ENCODE data around the gene LATS2.

The LATS2 gene

GRCh38 chr13:21040120-21040826, 21.1 kb downstream of the LATS2 start:
- no peak for TF ChIP-seq CTCF (IDR thresholded peaks at IDR 0.05; ENCODE audit: insufficient read depth, low read depth, low read length, missing control alignments)
- H3K4me3 ChIP-seq (ENCODE audit: low read length), result no peak overlapping the region
- DNase-seq (ENCODE audit: low read depth), result no peak

GRCh38 chr13:21039097-21039800, 22.1 kb downstream of the LATS2 start:
- TF ChIP-seq CTCF (IDR thresholded peaks at IDR 0.05; ENCODE audit: insufficient read depth, low read depth, low read length, missing control alignments), result no peak
- H3K4me3 ChIP-seq (ENCODE audit: low read length), result no peak overlapping the region
- no peak for DNase-seq (ENCODE audit: low read depth)

GRCh38 chr13:21037656-21038055, 23.7 kb downstream of the LATS2 start:
- DNase-seq (ENCODE audit: low read depth), result no peak
- H3K4me3 ChIP-seq (ENCODE audit: low read length), result no peak overlapping the region
- TF ChIP-seq CTCF (IDR thresholded peaks at IDR 0.05; ENCODE audit: insufficient read depth, low read depth, low read length, missing control alignments), result no peak

GRCh38 chr13:21035498-21035897, 25.9 kb downstream of the LATS2 start:
- DNase-seq (ENCODE audit: low read depth), result no peak
- H3K4me3 ChIP-seq (ENCODE audit: low read length), result no peak overlapping the region
- TF ChIP-seq CTCF (IDR thresholded peaks at IDR 0.05; ENCODE audit: insufficient read depth, low read depth, low read length, missing control alignments), result no peak

- DNase-seq (ENCODE audit: low read depth), result no peak
- no peak for TF ChIP-seq CTCF (IDR thresholded peaks at IDR 0.05; ENCODE audit: insufficient read depth, low read depth, low read length, missing control alignments)
- H3K4me3 ChIP-seq (ENCODE audit: low read length), result no peak overlapping the region
Observed at GRCh38 chr13:21034603-21035191, 26.7 kb downstream of the LATS2 start.

- no peak overlapping the region for H3K4me3 ChIP-seq (ENCODE audit: low read length)
- TF ChIP-seq CTCF (IDR thresholded peaks at IDR 0.05; ENCODE audit: insufficient read depth, low read depth, low read length, missing control alignments), result no peak
- DNase-seq (ENCODE audit: low read depth), result peak; percentile 36
Observed at GRCh38 chr13:21033856-21034602, 27.4 kb downstream of the LATS2 start.

All from epithelial cell of esophagus (primary cell).